Measurements from ENCODE around the gene ELAVL1. TPM values are rescaled to one million over a fixed set of nuclear protein-coding genes. Genes with fewer than 3 reads are reported as not detected.

The ELAVL1 gene
- total and polyA plus RNA-seq, 2 donors from 2014 or later = 34.6 to 64.7 TPM

DNA sequence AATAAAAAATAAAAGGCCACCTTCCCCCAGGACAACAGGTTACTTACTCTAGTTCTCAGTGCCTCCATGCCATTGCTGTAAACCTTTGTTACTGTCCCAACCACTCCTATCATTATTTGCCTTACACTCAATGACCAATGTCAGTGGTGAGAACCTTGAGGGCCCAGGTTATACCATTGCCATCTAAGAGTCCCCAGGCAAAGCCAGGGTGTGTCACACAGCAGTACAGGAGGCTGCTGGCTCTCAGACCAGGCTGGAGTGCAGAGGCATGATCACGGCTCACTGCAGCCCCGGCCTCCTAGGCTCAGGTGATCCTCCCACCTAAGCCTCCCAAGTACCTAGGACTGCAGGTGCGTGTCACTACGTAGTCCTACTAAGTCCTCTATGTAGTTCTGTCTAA, 6.1 kb downstream of the ELAVL1 start:
- H3K9ac ChIP-seq (ENCODE audit: low read length in 3 of 3) = no peak overlapping the region
- FAIRE-seq (no peak), DNase-seq (no peak)
- peaks cover 2 to 46% (median 40%) of the 10 kb centered on the region in 3 donors for H3K4me1 ChIP-seq (ENCODE audit: control insufficient read depth in 2 of 3, insufficient read depth in 2 of 3, low read depth in 1 of 3, low read length in 3 of 3)
- no peaks in the 10 kb centered on the region for H3K36me3 ChIP-seq (ENCODE audit: control insufficient read depth in 2 of 3, insufficient read depth in 3 of 3, low read length in 3 of 3)
- no peaks in the 10 kb centered on the region for H3K9me3 ChIP-seq (ENCODE audit: control insufficient read depth in 2 of 3, insufficient read depth in 1 of 3, low read length in 3 of 3)
- H3K27ac ChIP-seq (ENCODE audit: low read depth in 2 of 2, low read length in 2 of 2) = peak overlapping the region; percentile 27 to 52
- no peak overlapping the region for H3K4me3 ChIP-seq (ENCODE audit: low read length in 3 of 3)
- intact Hi-C loops (cut with DNase I) = no loop called here
- no peaks in the 10 kb centered on the region for H3K27me3 ChIP-seq (ENCODE audit: control insufficient read depth, insufficient read depth, low read length)
- TF ChIP-seq, protein P1, sequence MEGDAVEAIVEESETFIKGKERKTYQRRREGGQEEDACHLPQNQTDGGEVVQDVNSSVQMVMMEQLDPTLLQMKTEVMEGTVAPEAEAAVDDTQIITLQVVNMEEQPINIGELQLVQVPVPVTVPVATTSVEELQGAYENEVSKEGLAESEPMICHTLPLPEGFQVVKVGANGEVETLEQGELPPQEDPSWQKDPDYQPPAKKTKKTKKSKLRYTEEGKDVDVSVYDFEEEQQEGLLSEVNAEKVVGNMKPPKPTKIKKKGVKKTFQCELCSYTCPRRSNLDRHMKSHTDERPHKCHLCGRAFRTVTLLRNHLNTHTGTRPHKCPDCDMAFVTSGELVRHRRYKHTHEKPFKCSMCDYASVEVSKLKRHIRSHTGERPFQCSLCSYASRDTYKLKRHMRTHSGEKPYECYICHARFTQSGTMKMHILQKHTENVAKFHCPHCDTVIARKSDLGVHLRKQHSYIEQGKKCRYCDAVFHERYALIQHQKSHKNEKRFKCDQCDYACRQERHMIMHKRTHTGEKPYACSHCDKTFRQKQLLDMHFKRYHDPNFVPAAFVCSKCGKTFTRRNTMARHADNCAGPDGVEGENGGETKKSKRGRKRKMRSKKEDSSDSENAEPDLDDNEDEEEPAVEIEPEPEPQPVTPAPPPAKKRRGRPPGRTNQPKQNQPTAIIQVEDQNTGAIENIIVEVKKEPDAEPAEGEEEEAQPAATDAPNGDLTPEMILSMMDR (IDR thresholded peaks at IDR 0.05; ENCODE audit: borderline replicate concordance, extremely low read depth, insufficient read depth) = no peak

DNA sequence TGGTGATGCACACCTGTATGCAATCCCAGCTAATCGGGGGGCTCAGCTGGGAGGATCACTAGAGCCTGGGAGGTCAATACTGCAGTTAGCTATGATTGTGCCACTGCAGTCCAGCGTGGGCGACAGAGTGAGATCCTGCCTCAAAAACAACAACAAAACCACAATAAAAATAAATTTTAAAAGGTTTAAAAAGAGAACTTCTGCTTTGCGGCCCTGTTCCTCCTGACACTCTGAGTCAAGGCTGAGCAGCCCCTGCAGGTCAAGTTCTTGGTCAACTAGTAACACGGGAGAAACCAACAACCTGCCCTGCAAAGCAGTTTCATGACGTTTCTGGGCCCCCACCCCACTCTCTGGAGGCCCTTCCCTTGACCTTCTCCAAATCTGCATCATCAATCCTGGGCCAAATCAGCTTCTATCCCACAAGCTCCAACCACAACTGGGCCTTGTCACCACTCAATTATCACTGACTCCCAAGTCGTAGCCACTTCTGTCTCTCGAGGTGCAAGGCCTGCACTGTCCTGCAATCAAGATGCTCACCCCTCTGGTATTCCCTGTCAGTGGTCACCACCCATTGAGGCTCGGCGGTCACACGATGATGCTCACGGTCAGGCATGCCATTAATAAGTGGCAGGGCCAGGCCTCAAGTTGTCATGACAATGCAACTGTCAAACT, 7.5 kb downstream of the ELAVL1 start:
- peaks cover 2 to 49% (median 47%) of the 10 kb centered on the region in 3 donors for H3K4me1 ChIP-seq (ENCODE audit: control insufficient read depth in 2 of 3, insufficient read depth in 2 of 3, low read depth in 1 of 3, low read length in 3 of 3)
- H3K27me3 ChIP-seq (ENCODE audit: control insufficient read depth, insufficient read depth, low read length) = no peaks in the 10 kb centered on the region
- no peaks in the 10 kb centered on the region for H3K36me3 ChIP-seq (ENCODE audit: control insufficient read depth in 2 of 3, insufficient read depth in 3 of 3, low read length in 3 of 3)
- FAIRE-seq (no peak), DNase-seq (no peak)
- H3K9me3 ChIP-seq (ENCODE audit: control insufficient read depth in 2 of 3, insufficient read depth in 1 of 3, low read length in 3 of 3) = no peaks in the 10 kb centered on the region
- TF ChIP-seq, protein P1 (IDR thresholded peaks at IDR 0.05; ENCODE audit: borderline replicate concordance, extremely low read depth, insufficient read depth) = no peak
- no peak overlapping the region for H3K4me3 ChIP-seq (ENCODE audit: low read length in 3 of 3)
- no peak overlapping the region for H3K27ac ChIP-seq (ENCODE audit: low read depth in 2 of 2, low read length in 2 of 2)
- intact Hi-C loops (cut with DNase I) = no loop called here
- no peak overlapping the region for H3K9ac ChIP-seq (ENCODE audit: low read length in 3 of 3)

DNA sequence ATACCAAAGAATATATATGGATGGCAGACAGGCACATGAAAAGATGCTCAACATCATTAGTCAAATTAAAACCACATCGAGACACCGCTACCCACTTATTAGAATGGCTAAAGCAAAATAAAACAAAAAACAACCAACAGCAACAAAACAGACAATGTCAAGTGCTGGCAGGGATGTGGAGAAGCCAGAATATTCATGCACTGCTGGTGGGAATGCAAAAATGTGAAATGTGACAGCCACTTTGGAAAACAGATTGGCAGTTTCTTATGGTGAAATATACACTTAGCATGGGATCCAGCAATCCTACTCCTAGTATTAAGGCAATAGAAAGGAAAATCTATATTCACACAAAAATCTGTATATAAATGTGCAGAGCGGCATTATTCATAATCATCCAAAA, 8.6 kb downstream of the ELAVL1 start:
- Histone ChIP-seq H3K36me3 (ENCODE audit: control insufficient read depth in 2 of 3, insufficient read depth in 3 of 3, low read length in 3 of 3) (no peaks in the 10 kb centered on the region), H3K4me3 (ENCODE audit: low read length in 3 of 3) (no peak overlapping the region), H3K27ac (ENCODE audit: low read depth in 2 of 2, low read length in 2 of 2) (no peak overlapping the region), H3K27me3 (ENCODE audit: control insufficient read depth, insufficient read depth, low read length) (no peaks in the 10 kb centered on the region), H3K4me1 (ENCODE audit: control insufficient read depth in 2 of 3, insufficient read depth in 2 of 3, low read depth in 1 of 3, low read length in 3 of 3) (peaks cover 2 to 46% (median 42%) of the 10 kb centered on the region in 3 donors), H3K9ac (ENCODE audit: low read length in 3 of 3) (no peak overlapping the region), H3K9me3 (ENCODE audit: control insufficient read depth in 2 of 3, insufficient read depth in 1 of 3, low read length in 3 of 3) (no peaks in the 10 kb centered on the region)
- no peak for DNase-seq
- intact Hi-C loops (cut with DNase I) = no loop called here
- TF ChIP-seq, protein P1 (IDR thresholded peaks at IDR 0.05; ENCODE audit: borderline replicate concordance, extremely low read depth, insufficient read depth) = no peak
- FAIRE-seq = no peak

DNA sequence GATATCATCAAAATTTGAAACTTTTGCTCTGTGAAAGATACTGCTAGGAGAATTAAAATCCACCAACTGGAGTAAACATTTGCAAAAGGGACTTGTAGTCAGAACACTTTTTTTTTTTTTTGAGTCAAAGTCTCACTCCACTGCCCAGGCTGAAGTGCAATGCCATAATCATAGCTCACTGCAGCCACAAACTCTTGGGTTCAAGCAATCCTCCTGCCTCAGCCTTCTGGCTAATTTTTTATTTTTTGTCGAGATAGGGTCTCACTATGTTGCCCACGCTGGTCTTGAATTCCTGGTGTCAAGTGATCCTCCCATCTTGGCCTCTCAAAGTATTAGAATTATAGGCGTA, 9.7 kb downstream of the ELAVL1 start:
- Histone ChIP-seq H3K27me3 (ENCODE audit: control insufficient read depth, insufficient read depth, low read length) (no peaks in the 10 kb centered on the region), H3K4me1 (ENCODE audit: control insufficient read depth in 2 of 3, insufficient read depth in 2 of 3, low read depth in 1 of 3, low read length in 3 of 3) (peaks cover 0 to 37% (median 36%) of the 10 kb centered on the region in 3 donors), H3K4me3 (ENCODE audit: low read length in 3 of 3) (no peak overlapping the region), H3K9me3 (ENCODE audit: control insufficient read depth in 2 of 3, insufficient read depth in 1 of 3, low read length in 3 of 3) (no peaks in the 10 kb centered on the region), H3K27ac (ENCODE audit: low read depth in 2 of 2, low read length in 2 of 2) (no peak overlapping the region), H3K9ac (ENCODE audit: low read length in 3 of 3) (no peak overlapping the region), H3K36me3 (ENCODE audit: control insufficient read depth in 2 of 3, insufficient read depth in 3 of 3, low read length in 3 of 3) (peaks cover 2 to 9% (median 8%) of the 10 kb centered on the region in 3 donors)
- TF ChIP-seq, protein P1 (IDR thresholded peaks at IDR 0.05; ENCODE audit: borderline replicate concordance, extremely low read depth, insufficient read depth) = no peak
- DNase-seq (no peak), FAIRE-seq (no peak)
- intact Hi-C loops (cut with DNase I) = no loop called here

Data from kidney (tissue), 14 donors.